GM13976 (cell line): ENCODE measurements around the gene LAMB2.

Experiments used
- DNase-seq: peaks from one replicate; pipeline ENCODE4 v3.0.0; 2012; ENCODE audit warnings: low spot score
- in situ Hi-C: fragments of 300-500 bp; cut with MboI; formaldehyde crosslinking; loops from one replicate; pipeline ENCODE4 v1.12.0; 2022; ENCODE audit warnings: low sequenced_read_pairs, mixed read lengths, inconsistent platforms; ENCODE audit not compliant: unreplicated experiment
- TF ChIP-seq, protein P1 (sequence below): IDR thresholded peaks from 2 replicates; pipeline ENCODE4 v1.5.1; 2012; ENCODE audit warnings: borderline replicate concordance, mild to moderate bottlenecking; ENCODE audit not compliant: insufficient read depth; ENCODE audit errors: extremely low read depth, missing control alignments, control extremely low read depth

The LAMB2 gene

DNA sequence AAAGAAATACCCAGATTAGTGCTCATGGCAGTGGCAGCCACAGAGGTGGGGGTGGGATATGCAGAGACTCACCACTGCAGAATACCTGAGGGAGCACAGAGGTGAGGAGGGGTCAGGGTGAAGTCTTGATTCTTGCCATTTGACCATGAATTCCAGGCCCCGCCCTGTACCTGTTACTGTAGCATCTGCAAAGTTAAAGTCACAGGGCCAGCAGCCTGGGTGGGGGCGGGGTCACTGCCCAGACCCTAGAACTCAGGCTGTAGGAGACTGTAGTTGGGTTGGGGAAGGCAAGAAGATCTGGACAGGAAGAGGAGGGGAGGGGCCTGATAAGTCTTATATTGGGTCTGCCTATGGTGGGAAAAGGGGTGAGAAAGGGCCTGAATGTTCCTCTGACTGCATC is 18.8 kb upstream of the LAMB2 start:
- in situ Hi-C loops, result loop anchor here (25.0 kb wide), 1 partner anchor 286 kb away; the partner anchor contains the start of gene NICN1
- TF ChIP-seq, protein P1, sequence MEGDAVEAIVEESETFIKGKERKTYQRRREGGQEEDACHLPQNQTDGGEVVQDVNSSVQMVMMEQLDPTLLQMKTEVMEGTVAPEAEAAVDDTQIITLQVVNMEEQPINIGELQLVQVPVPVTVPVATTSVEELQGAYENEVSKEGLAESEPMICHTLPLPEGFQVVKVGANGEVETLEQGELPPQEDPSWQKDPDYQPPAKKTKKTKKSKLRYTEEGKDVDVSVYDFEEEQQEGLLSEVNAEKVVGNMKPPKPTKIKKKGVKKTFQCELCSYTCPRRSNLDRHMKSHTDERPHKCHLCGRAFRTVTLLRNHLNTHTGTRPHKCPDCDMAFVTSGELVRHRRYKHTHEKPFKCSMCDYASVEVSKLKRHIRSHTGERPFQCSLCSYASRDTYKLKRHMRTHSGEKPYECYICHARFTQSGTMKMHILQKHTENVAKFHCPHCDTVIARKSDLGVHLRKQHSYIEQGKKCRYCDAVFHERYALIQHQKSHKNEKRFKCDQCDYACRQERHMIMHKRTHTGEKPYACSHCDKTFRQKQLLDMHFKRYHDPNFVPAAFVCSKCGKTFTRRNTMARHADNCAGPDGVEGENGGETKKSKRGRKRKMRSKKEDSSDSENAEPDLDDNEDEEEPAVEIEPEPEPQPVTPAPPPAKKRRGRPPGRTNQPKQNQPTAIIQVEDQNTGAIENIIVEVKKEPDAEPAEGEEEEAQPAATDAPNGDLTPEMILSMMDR, result no peak
- DNase-seq, result no peak

DNA sequence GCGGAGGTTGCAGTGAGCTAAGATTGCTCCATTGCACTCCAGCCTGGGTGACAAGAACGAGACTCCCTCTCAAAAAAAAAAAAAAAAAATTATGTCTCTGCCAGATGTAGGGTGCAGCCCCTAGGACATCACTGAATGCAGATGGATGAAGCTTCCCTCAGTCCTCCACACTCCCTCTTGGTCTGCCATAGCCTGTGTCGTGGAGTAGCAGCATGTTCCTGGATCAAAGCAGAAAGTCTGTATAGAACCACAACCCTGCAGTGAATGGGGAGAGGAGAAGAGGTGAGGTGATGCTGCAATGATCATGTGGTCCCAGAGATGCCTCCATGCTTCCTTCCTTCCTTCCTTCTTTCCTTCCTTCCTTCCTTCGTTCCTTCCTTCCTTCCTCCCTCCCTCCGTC is 15.3 kb upstream of the LAMB2 start:
- TF ChIP-seq, protein P1, result no peak
- in situ Hi-C loops, result no loop called here
- DNase-seq, result no peak

DNA sequence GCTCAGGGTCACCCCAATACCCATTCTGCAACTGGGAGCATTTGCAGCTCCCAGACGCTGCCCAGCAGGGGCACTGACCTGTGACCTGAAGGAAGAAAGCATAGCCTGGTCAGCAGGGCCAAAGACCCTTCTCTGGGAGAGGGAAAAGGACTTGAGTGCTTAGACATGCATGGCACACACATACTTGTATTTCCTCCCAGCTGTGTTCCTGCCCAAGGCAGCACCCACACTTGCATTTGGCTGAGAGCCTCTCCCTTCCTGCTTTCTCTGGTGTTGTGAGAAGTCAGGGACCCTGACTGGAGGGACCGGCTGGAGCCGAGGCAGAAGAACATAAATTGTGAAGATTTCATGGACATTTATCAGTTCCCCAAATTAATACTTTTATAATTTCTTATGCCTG is 7.2 kb upstream of the LAMB2 start:
- no peak for DNase-seq
- TF ChIP-seq, protein P1, result no peak
- in situ Hi-C loops, result no loop called here

DNA sequence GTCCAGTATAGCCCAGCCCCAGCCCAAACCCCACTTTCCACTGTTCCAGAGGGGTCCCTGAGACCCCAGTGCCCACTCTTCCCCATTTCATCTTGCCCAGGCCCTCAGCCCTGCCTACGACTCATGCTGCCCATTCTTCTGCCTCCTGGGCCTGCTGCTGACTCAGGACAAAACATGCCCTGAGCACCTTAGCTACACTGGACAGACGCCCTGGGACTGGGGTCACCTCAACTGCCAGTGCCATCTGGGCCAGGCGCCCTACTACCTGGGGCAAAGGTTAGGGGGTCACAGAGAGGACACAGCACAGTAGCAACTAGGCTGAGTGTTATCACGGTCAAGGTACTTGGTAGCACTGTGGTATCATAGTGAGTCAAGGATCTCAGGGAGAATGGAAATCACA is 2.6 kb upstream of the LAMB2 start:
- no peak for DNase-seq
- in situ Hi-C loops, result no loop called here
- TF ChIP-seq, protein P1, result no peak

DNA sequence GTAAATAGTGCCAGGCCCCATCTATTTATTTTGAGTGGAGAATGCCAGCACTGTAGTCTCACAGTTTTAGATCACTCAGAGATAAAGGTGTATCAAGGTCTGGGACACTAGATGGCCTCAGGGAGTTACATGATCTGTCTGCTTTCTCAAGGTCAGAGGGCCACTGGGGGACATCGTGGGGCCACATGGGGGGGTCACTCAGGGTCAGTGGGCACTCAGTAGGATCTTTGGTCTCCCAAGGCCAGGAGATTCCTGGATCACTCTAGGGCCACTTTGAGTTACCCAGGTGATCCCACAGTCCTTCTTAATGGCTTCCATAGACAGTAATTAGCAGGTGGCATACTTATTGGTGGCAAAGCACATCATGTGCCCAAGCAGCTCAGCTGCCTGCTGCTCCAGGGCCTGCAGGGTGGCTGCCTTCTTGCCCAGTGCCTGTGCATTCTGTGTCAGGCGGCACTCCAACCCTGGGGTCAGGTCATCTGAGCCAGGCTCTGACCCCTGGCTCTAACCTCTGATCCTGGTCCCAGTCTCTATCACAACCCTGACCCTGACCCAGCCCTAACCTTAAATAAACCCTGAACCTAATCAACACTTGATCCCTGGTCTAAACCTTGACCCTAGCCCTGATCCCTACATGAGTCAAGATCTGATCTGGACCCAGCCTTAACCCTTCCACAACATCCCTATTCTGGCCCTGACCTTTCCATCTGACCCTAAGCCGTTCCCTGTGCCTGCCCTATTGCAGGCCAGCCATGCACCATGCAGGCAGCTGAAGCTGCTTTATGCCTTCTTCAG is 1.8 kb upstream of the LAMB2 start:
- TF ChIP-seq, protein P1, result no peak
- DNase-seq, result no peak
- in situ Hi-C loops, result no loop called here

DNA sequence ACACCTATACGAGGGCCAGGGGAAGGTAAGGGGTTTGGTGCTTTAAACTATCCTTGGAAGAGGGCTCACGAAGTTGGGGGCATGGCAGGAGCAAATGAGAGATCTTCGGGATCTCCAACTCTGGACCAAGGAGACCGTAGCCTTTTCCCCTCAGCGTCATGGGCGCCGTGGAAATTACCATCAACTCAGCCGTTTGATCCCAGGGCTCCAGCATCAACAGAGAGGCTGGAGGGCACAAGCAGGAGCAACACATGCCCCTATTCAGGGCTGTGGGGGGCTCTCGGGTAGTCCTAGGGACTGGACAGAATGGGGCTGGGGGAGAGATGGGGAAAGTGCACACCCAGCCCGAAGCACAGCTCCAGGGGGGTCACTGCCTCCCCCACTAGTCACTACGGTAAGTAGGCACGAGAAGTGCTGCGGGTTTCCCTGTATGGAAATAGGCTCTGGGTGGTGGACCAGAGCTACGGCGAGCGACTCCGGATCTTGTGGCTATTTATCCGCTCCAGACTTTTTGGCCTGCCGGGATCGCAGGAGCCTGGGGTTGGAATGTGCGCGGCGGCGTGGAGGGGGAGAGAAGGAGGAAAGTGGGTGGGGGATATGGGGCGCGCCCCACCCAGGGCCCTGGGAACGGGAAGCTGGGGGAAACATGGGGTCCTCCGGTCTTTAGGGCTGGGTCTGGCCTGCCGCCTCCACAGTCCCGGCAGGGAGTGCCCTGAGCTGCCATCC is 539 bp upstream of the LAMB2 start:
- DNase-seq, result no peak
- TF ChIP-seq, protein P1, result no peak
- in situ Hi-C loops, result no loop called here

DNA sequence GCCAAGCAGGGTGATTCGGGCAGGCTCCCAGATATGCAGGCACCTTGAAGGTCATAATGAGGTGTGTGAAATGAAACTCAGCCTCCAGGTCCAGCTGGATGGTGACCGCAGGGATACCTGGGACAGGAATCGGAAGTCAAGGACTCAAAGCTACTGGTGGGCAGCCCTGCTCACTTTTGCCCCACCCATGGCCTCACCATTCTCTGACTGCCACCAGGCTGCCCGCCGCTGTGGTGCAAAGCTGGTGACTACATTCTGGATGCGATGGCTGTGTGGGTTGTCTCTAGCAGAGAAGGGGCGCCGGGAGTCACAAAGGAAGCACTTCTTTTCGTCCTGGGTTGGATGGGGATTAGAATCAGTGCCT is 795 bp downstream of the LAMB2 start:
- in situ Hi-C loops, result no loop called here
- TF ChIP-seq, protein P1, result no peak
- no peak for DNase-seq
